GM18870 (cell line): ENCODE measurements around the gene LRRC4C.
"Not testable (repeated sequence)": the region's sequence is repeated elsewhere in the genome, so short reads cannot be mapped to it uniquely, and the experiment has no call there.

Experiments
- ATAC-seq: cut with Tn5 transposase; IDR thresholded peaks from one replicate; pipeline ENCODE4 v1.9.1; 2021; ENCODE audit warnings: moderate library complexity; ENCODE audit not compliant: unreplicated experiment

LRRC4C gene

GRCh38 chr11:41040474-41040873 lies 419.0 kb downstream of the LRRC4C start:
- ATAC-seq = no peak

- ATAC-seq = no peak
These were observed 419.9 kb downstream of the LRRC4C start for GRCh38 chr11:41039592-41039991.

GRCh38 chr11:41031551-41032060 lies 427.8 kb downstream of the LRRC4C start:
- no peak for ATAC-seq

GRCh38 chr11:41020259-41020658 lies 439.2 kb downstream of the LRRC4C start:
- ATAC-seq = no peak

- not testable (repeated sequence) for ATAC-seq
These were observed 439.8 kb downstream of the LRRC4C start for GRCh38 chr11:41019666-41020065.

- no peak for ATAC-seq
These were observed 441.2 kb downstream of the LRRC4C start for GRCh38 chr11:41018224-41018623.

- ATAC-seq = no peak
These were observed 448.9 kb downstream of the LRRC4C start for GRCh38 chr11:41010361-41011050.

- ATAC-seq = no peak
These were observed 453.5 kb downstream of the LRRC4C start for GRCh38 chr11:41005986-41006385.

GRCh38 chr11:41003339-41004282 lies 455.8 kb downstream of the LRRC4C start:
- ATAC-seq = no peak

- ATAC-seq = no peak
These were observed 460.5 kb downstream of the LRRC4C start for GRCh38 chr11:40998920-40999319.

GRCh38 chr11:40987776-40988435 lies 471.5 kb downstream of the LRRC4C start:
- ATAC-seq = no peak

- ATAC-seq = no peak
These were observed 473.1 kb downstream of the LRRC4C start for GRCh38 chr11:40986320-40986719.

- ATAC-seq = no peak
These were observed 484.4 kb downstream of the LRRC4C start for GRCh38 chr11:40975076-40975475.

GRCh38 chr11:40974186-40974795 lies 485.2 kb downstream of the LRRC4C start:
- ATAC-seq = no peak

GRCh38 chr11:40958707-40959106 lies 500.7 kb downstream of the LRRC4C start:
- ATAC-seq = no peak

- ATAC-seq = no peak
These were observed 507.0 kb downstream of the LRRC4C start for GRCh38 chr11:40952479-40952878.

- no peak for ATAC-seq
These were observed 521.5 kb downstream of the LRRC4C start for GRCh38 chr11:40938002-40938401.

GRCh38 chr11:40924915-40925314 lies 534.5 kb downstream of the LRRC4C start:
- ATAC-seq = no peak

- ATAC-seq = no peak
These were observed 538.2 kb downstream of the LRRC4C start for GRCh38 chr11:40921246-40921645.

- not testable (repeated sequence) for ATAC-seq
These were observed 548.7 kb downstream of the LRRC4C start for GRCh38 chr11:40910774-40911173.

- ATAC-seq = no peak
These were observed 565.0 kb downstream of the LRRC4C start for GRCh38 chr11:40894501-40894900.
